Spleen (tissue), 11 donors: ENCODE results near the gene NPW. TPM values are rescaled to one million over a fixed set of nuclear protein-coding genes. Genes with fewer than 3 reads are reported as not detected.

Source experiments
- DNase-seq: peaks from one replicate; pipeline ENCODE4 v3.0.0-alpha.2; 2020
- H3K27ac ChIP-seq, 8 donors: fragments of 200-600 bp; sonication (generic) in 7 of 8; 1 replicate in 4 of 8; 2 replicates in 4 of 8; pipeline versions ENCODE4 v1.5.0 to v1.8.0; 2016 to 2021; ENCODE audit warnings: inconsistent platforms in 4 of 8, mild to moderate bottlenecking in 4 of 8, moderate library complexity in 1 of 8
- H3K27me3 ChIP-seq, 7 donors: fragments of 200-600 bp; sonication (generic) in 6 of 7; replicated peaks in 1 of 7; 1 replicate in 4 of 7; 2 replicates in 3 of 7; pipeline versions ENCODE4 v1.5.0 to v1.8.0; 2016 to 2021; ENCODE audit warnings: inconsistent platforms in 3 of 7, mild to moderate bottlenecking in 1 of 7
- H3K36me3 ChIP-seq, 6 donors: fragments of 200-600 bp; sonication (generic) in 5 of 6; 1 replicate in 4 of 6; 2 replicates in 2 of 6; pipeline versions ENCODE4 v1.5.0 to v1.8.0; 2016 to 2021; ENCODE audit warnings: inconsistent platforms in 2 of 6
- H3K4me1 ChIP-seq, 6 donors: fragments of 200-600 bp; sonication (generic) in 5 of 6; 1 replicate in 3 of 6; 2 replicates in 3 of 6; pipeline versions ENCODE4 v1.5.0 to v1.8.0; 2016 to 2021; ENCODE audit warnings: inconsistent platforms in 3 of 6
- H3K4me3 ChIP-seq, 8 donors: fragments of 200-600 bp; sonication (generic) in 7 of 8; 1 replicate in 4 of 8; 2 replicates in 4 of 8; pipeline versions ENCODE4 v1.5.0 to v1.8.0; 2016 to 2021; ENCODE audit warnings: inconsistent platforms in 4 of 8, mild to moderate bottlenecking in 4 of 8, moderate library complexity in 2 of 8
- H3K9me3 ChIP-seq, 8 donors: fragments of 200-600 bp; sonication (generic) in 7 of 8; 1 replicate in 4 of 8; 2 replicates in 4 of 8; pipeline versions ENCODE4 v1.5.0 to v1.8.0; 2016 to 2021; ENCODE audit warnings: inconsistent platforms in 4 of 8
- CTCF ChIP-seq, 11 experiments: fragments of 200-600 bp in 7 of 11; fragments of 450-650 bp in 4 of 11; sonication (generic) in 4 of 11; IDR thresholded peaks in 8 of 11; conservative IDR thresholded peaks in 3 of 11; 1 replicate in 7 of 11; 2 replicates in 4 of 11; pipeline versions ENCODE4 v1.4.0 to v1.8.0; 2016 to 2021; ENCODE audit warnings: antibody characterized with exemption in 11 of 11, inconsistent platforms in 4 of 11, mild to moderate bottlenecking in 1 of 11
- POLR2A ChIP-seq, 3 donors: fragments of 450-650 bp; IDR thresholded peaks; one replicate each; pipeline ENCODE4 v1.5.1; 2017; ENCODE audit warnings: antibody characterized with exemption in 3 of 3, mild to moderate bottlenecking in 1 of 3
- POLR2AphosphoS5 ChIP-seq, 3 donors: sonication (generic); formaldehyde crosslinking; IDR thresholded peaks; one replicate each; pipeline ENCODE4 v1.5.1; 2017; ENCODE audit warnings: antibody characterized with exemption in 3 of 3
- WGBS, 5 donors: extraction: QIAGEN DNeasy Blood & Tissue Kit in 3 of 5; methylation state at CpG; one replicate each; pipeline versions ENCODE4 v1.1.5 to v1.1.7; 2013 to 2018; 5-methylcytosine and 5-hydroxymethylcytosine counted together
- intact Hi-C: fragments of 100-400 bp; cut with DNase I; formaldehyde crosslinking; loops from one replicate; pipeline ENCODE4 v1.15.0; 2023; ENCODE audit warnings: low total_unique reads
- polyA plus RNA-seq, 3 donors: library from polyadenylated mRNA; stranded (reverse); fragments of 200-250 nt; gene quantifications; one replicate each; pipeline ENCODE4 v1.2.1, GENCODE V29; 2013
- total RNA-seq, 7 donors: library from RNA; depleted of rRNA in 3 of 7; stranded (reverse); fragments of >200 nt in 3 of 7; fragmentation: NEBNext Ultra II Directional in 4 of 7; extraction: Animal tissue kit (Norgen Biotek cat#: 25700) in 4 of 7; gene quantifications; one replicate each; pipeline versions ENCODE4 v1.1.0 to v1.2.1, GENCODE V29; 2016 to 2021
- donor health status: healthy with polysubstance abuse.
- donor health status: DM: no; HTN: no; CAD: no; lungs with moderate emphysema.
- donor health status: DM: no; HTN: no; CAD: no.
- donor health status: Bipolar disorder and iron deficiency.
- donor health status: healthy.
- donor health status: DM: no; HTN: no; CAD: no.
- donor health status: DM: yes; HTN: yes; CAD: no.

NPW gene
- total and polyA plus RNA-seq, 10 donors: 0.30 to 2.5 (median 0.94) TPM; not detected in 3

GRCh38 chr16:2042171-2042985 lies 22.8 kb downstream of the NPW start:
- TF ChIP-seq CTCF (IDR thresholded peaks at IDR 0.05 in 8 of 11, conservative IDR thresholded peaks at IDR 0.05 in 3 of 11) (no peak), POLR2AphosphoS5 (IDR thresholded peaks at IDR 0.05) (peak in 2 of 3 donors; percentile 43 to 56), POLR2A (IDR thresholded peaks at IDR 0.05) (no peak)
- intact Hi-C loops: no loop called here
- H3K36me3 ChIP-seq: peaks cover 0 to 31% (median 0%) of the 10 kb centered on the region in 6 donors
- no peak for DNase-seq
- no peaks in the 10 kb centered on the region for H3K27me3 ChIP-seq
- WGBS, 5 donors: 61 to 81% (median 73%) methylated on average over 9 to 22 of the region's 22 CpGs
- H3K4me1 ChIP-seq: peaks cover 50 to 100% (median 87%) of the 10 kb centered on the region in 6 donors
- H3K4me3 ChIP-seq: no peak overlapping the region
- H3K9me3 ChIP-seq: no peaks in the 10 kb centered on the region
- peak overlapping the region in 6 of 8 donors; percentile 8 to 85 (median 65) for H3K27ac ChIP-seq

GRCh38 chr16:2042986-2043666 lies 23.5 kb downstream of the NPW start:
- no peak for DNase-seq
- peak overlapping the region in 1 of 8 donors; percentile 30 for H3K4me3 ChIP-seq
- H3K4me1 ChIP-seq: peaks cover 50 to 95% (median 85%) of the 10 kb centered on the region in 6 donors
- TF ChIP-seq CTCF (IDR thresholded peaks at IDR 0.05 in 8 of 11, conservative IDR thresholded peaks at IDR 0.05 in 3 of 11): no peak
- no peak for TF ChIP-seq POLR2A (IDR thresholded peaks at IDR 0.05)
- no peak for TF ChIP-seq POLR2AphosphoS5 (IDR thresholded peaks at IDR 0.05)
- peaks cover 0 to 23% (median 0%) of the 10 kb centered on the region in 6 donors for H3K36me3 ChIP-seq
- intact Hi-C loops: no loop called here
- WGBS, 5 donors: 62 to 84% (median 74%) methylated on average over 9 to 11 of the region's 11 CpGs
- no peaks in the 10 kb centered on the region for H3K9me3 ChIP-seq
- H3K27me3 ChIP-seq: no peaks in the 10 kb centered on the region
- H3K27ac ChIP-seq: peak overlapping the region in 7 of 8 donors; percentile 33 to 81 (median 64)

- Histone ChIP-seq H3K27ac (peak overlapping the region; percentile 33 to 81 (median 64)), H3K4me1 (peaks cover 56 to 95% (median 85%) of the 10 kb centered on the region in 6 donors), H3K4me3 (peak overlapping the region in 1 of 8 donors; percentile 30)
Observed at GRCh38 chr16:2043667-2044451, 24.3 kb downstream of the NPW start.

GRCh38 chr16:2044541-2044940 lies 25.0 kb downstream of the NPW start:
- Histone ChIP-seq H3K9me3 (no peaks in the 10 kb centered on the region), H3K4me1 (peaks cover 60 to 95% (median 84%) of the 10 kb centered on the region in 6 donors), H3K36me3 (peaks cover 0 to 23% (median 0%) of the 10 kb centered on the region in 6 donors), H3K4me3 (peak overlapping the region in 1 of 8 donors; percentile 30), H3K27me3 (no peaks in the 10 kb centered on the region), H3K27ac (peak overlapping the region; percentile 33 to 81 (median 64))
- DNase-seq: no peak
- no peak for TF ChIP-seq POLR2A (IDR thresholded peaks at IDR 0.05)
- TF ChIP-seq CTCF (IDR thresholded peaks at IDR 0.05 in 8 of 11, conservative IDR thresholded peaks at IDR 0.05 in 3 of 11): no peak
- TF ChIP-seq POLR2AphosphoS5 (IDR thresholded peaks at IDR 0.05): no peak
- intact Hi-C loops: no loop called here
- WGBS, 5 donors: 61 to 78% (median 72%) methylated on average over 18 to 22 of the region's 22 CpGs

More at GRCh38 chr16:2043667-2044451, 24.3 kb downstream of the NPW start:
- Histone ChIP-seq H3K9me3 (no peaks in the 10 kb centered on the region), H3K36me3 (peaks cover 0 to 23% (median 0%) of the 10 kb centered on the region in 6 donors), H3K27me3 (no peaks in the 10 kb centered on the region)
- WGBS, 5 donors: 27 to 44% (median 35%) methylated on average over 18 to 26 of the region's 26 CpGs
- intact Hi-C loops: no loop called here
- no peak for DNase-seq
- peak; percentile 64 to 76 (median 75) for TF ChIP-seq POLR2AphosphoS5 (IDR thresholded peaks at IDR 0.05)
- no peak for TF ChIP-seq POLR2A (IDR thresholded peaks at IDR 0.05)
